KMS-11 (cell line): Measurements from ENCODE around the gene CACNA2D3.

ENCODE experiments used
- H2AFZ ChIP-seq: fragments of 200-600 bp; sonication (generic); 2 replicates; pipeline ENCODE4 v1.6.1; 2016; ENCODE audit warnings: antibody characterized with exemption, mixed run types, low read depth
- H3K27ac ChIP-seq: fragments of 200-600 bp; sonication (generic); 2 replicates; pipeline ENCODE4 v1.6.1; 2016; ENCODE audit warnings: mild to moderate bottlenecking, mixed run types
- H3K27me3 ChIP-seq: fragments of 200-600 bp; sonication (generic); 2 replicates; pipeline ENCODE4 v1.6.1; 2017; ENCODE audit warnings: mild to moderate bottlenecking, low read depth, mixed run types, moderate library complexity; ENCODE audit not compliant: insufficient read depth
- H3K36me3 ChIP-seq: fragments of 200-600 bp; sonication (generic); 2 replicates; pipeline ENCODE4 v1.6.1; 2017; ENCODE audit warnings: mild to moderate bottlenecking, mixed run types; ENCODE audit not compliant: insufficient read depth
- H3K4me1 ChIP-seq: fragments of 200-600 bp; sonication (generic); 2 replicates; pipeline ENCODE4 v1.6.1; 2016; ENCODE audit warnings: mild to moderate bottlenecking, low read depth, mixed run types; ENCODE audit not compliant: poor library complexity, severe bottlenecking
- H3K4me2 ChIP-seq: fragments of 200-600 bp; sonication (generic); 2 replicates; pipeline ENCODE4 v1.7.0; 2016; ENCODE audit warnings: mild to moderate bottlenecking, mixed run types
- H3K4me3 ChIP-seq: fragments of 200-600 bp; sonication (generic); IDR thresholded peaks from 2 replicates; pipeline ENCODE4 v1.6.1; 2017; ENCODE audit warnings: low read depth, low read length, mixed read lengths; ENCODE audit not compliant: insufficient read depth
- H3K79me2 ChIP-seq: fragments of 200-600 bp; sonication (generic); 2 replicates; pipeline ENCODE4 v1.6.1; 2016; ENCODE audit warnings: low read depth, mixed run types; ENCODE audit not compliant: insufficient read depth
- H3K9ac ChIP-seq: fragments of 200-600 bp; sonication (generic); 2 replicates; pipeline ENCODE4 v1.6.1; 2016; ENCODE audit warnings: mild to moderate bottlenecking, mixed run types
- H4K20me1 ChIP-seq: fragments of 200-600 bp; sonication (generic); 2 replicates; pipeline ENCODE4 v1.6.1; 2016; ENCODE audit warnings: mild to moderate bottlenecking, mixed run types; ENCODE audit not compliant: insufficient read depth
- CTCF ChIP-seq: fragments of 200-600 bp; sonication (generic); conservative IDR thresholded peaks from 2 replicates; pipeline ENCODE4 v1.6.1; 2017; ENCODE audit warnings: low read depth, mild to moderate bottlenecking, antibody characterized with exemption, low read length, moderate library complexity, mixed read lengths

Gene CACNA2D3

GRCh38 chr3:54982807-54983206 is 860.5 kb downstream of the CACNA2D3 start:
- H3K27ac ChIP-seq: no peak overlapping the region
- H3K4me1 ChIP-seq: no peaks in the 10 kb centered on the region
- no peak for TF ChIP-seq CTCF
- no peaks in the 10 kb centered on the region for H3K27me3 ChIP-seq
- no peaks in the 10 kb centered on the region for H4K20me1 ChIP-seq
- no peak overlapping the region for H3K4me2 ChIP-seq
- H3K79me2 ChIP-seq: no peaks in the 10 kb centered on the region
- no peaks in the 10 kb centered on the region for H3K36me3 ChIP-seq
- H3K9ac ChIP-seq: no peak overlapping the region
- no peak overlapping the region for H2AFZ ChIP-seq
- no peak overlapping the region for H3K4me3 ChIP-seq

- no peak for TF ChIP-seq CTCF
- no peaks in the 10 kb centered on the region for H3K36me3 ChIP-seq
- H3K27ac ChIP-seq: no peak overlapping the region
- no peaks in the 10 kb centered on the region for H4K20me1 ChIP-seq
- H3K9ac ChIP-seq: no peak overlapping the region
- no peaks in the 10 kb centered on the region for H3K27me3 ChIP-seq
- no peaks in the 10 kb centered on the region for H3K79me2 ChIP-seq
- no peak overlapping the region for H3K4me3 ChIP-seq
- H3K4me1 ChIP-seq: no peaks in the 10 kb centered on the region
- no peak overlapping the region for H3K4me2 ChIP-seq
- no peak overlapping the region for H2AFZ ChIP-seq
These were observed 861.1 kb downstream of the CACNA2D3 start for GRCh38 chr3:54983266-54984099.

- no peak overlapping the region for H2AFZ ChIP-seq
- H3K36me3 ChIP-seq: no peaks in the 10 kb centered on the region
- H3K9ac ChIP-seq: no peak overlapping the region
- H3K4me1 ChIP-seq: no peaks in the 10 kb centered on the region
- no peak overlapping the region for H3K4me2 ChIP-seq
- no peaks in the 10 kb centered on the region for H3K79me2 ChIP-seq
- TF ChIP-seq CTCF: no peak
- H4K20me1 ChIP-seq: no peaks in the 10 kb centered on the region
- H3K27me3 ChIP-seq: no peaks in the 10 kb centered on the region
- no peak overlapping the region for H3K27ac ChIP-seq
- H3K4me3 ChIP-seq: no peak overlapping the region
These were observed 863.5 kb downstream of the CACNA2D3 start for GRCh38 chr3:54985856-54986255.

- Histone ChIP-seq H3K27me3 (no peaks in the 10 kb centered on the region), H4K20me1 (no peaks in the 10 kb centered on the region), H3K36me3 (no peaks in the 10 kb centered on the region), H2AFZ (no peak overlapping the region), H3K9ac (no peak overlapping the region), H3K79me2 (no peaks in the 10 kb centered on the region), H3K4me1 (no peaks in the 10 kb centered on the region), H3K4me3 (no peak overlapping the region), H3K4me2 (no peak overlapping the region), H3K27ac (no peak overlapping the region)
- TF ChIP-seq CTCF: no peak
These were observed 863.9 kb downstream of the CACNA2D3 start for GRCh38 chr3:54986294-54986693.
